HG02840 (cell line): ENCODE data around the gene DGKH.
"Not testable (repeated sequence)": the region's sequence is repeated elsewhere in the genome, so short reads cannot be mapped to it uniquely, and the experiment has no call there.

Experiments used
- ATAC-seq: cut with Tn5 transposase; IDR thresholded peaks from one replicate; pipeline ENCODE4 v1.9.1; 2021; ENCODE audit warnings: mild to moderate bottlenecking, moderate library complexity, moderate number of reproducible peaks; ENCODE audit not compliant: unreplicated experiment, low FRiP score

DGKH gene

GRCh38 chr13:42066542-42066941, 18.1 kb downstream of the DGKH start:
- ATAC-seq = no peak

- ATAC-seq = no peak
Observed at GRCh38 chr13:42068886-42069285, 20.4 kb downstream of the DGKH start.

GRCh38 chr13:42070599-42070998, 22.2 kb downstream of the DGKH start:
- not testable (repeated sequence) for ATAC-seq

GRCh38 chr13:42071179-42071578, 22.7 kb downstream of the DGKH start:
- not testable (repeated sequence) for ATAC-seq

- ATAC-seq = no peak
Observed at GRCh38 chr13:42071672-42072419, 23.4 kb downstream of the DGKH start.

- ATAC-seq = no peak
Observed at GRCh38 chr13:42073683-42074082, 25.2 kb downstream of the DGKH start.

GRCh38 chr13:42075517-42075916, 27.1 kb downstream of the DGKH start:
- ATAC-seq = no peak

- ATAC-seq = no peak
Observed at GRCh38 chr13:42076309-42076713, 27.9 kb downstream of the DGKH start.

- no peak for ATAC-seq
Observed at GRCh38 chr13:42078128-42078808, 29.8 kb downstream of the DGKH start.

- ATAC-seq = no peak
Observed at GRCh38 chr13:42083138-42083770, 34.8 kb downstream of the DGKH start.

- ATAC-seq = no peak
Observed at GRCh38 chr13:42084722-42085121, 36.3 kb downstream of the DGKH start.

GRCh38 chr13:42086582-42086981, 38.1 kb downstream of the DGKH start:
- no peak for ATAC-seq

- ATAC-seq = no peak
Observed at GRCh38 chr13:42094516-42095040, 46.1 kb downstream of the DGKH start.

- ATAC-seq = not testable (repeated sequence)
Observed at GRCh38 chr13:42096222-42096621, 47.8 kb downstream of the DGKH start.

GRCh38 chr13:42099962-42100675, 51.7 kb downstream of the DGKH start:
- ATAC-seq = no peak

GRCh38 chr13:42100960-42101359, 52.5 kb downstream of the DGKH start:
- ATAC-seq = no peak

- ATAC-seq = no peak
Observed at GRCh38 chr13:42101821-42102585, 53.6 kb downstream of the DGKH start.

GRCh38 chr13:42102961-42103865, 54.8 kb downstream of the DGKH start:
- no peak for ATAC-seq

- no peak for ATAC-seq
Observed at GRCh38 chr13:42106998-42107397, 58.5 kb downstream of the DGKH start.
